ENCODE data around the gene SIRT3.

The SIRT3 gene

GRCh38 chr11:279040-279965 is 43.2 kb upstream of the SIRT3 start:
- no peak overlapping the region for H3K27ac ChIP-seq (ENCODE audit: low read depth, low read length)
- DNase-seq: no peak
- no peak overlapping the region for H3K9ac ChIP-seq (ENCODE audit: low read length)
- H3K18ac ChIP-seq (ENCODE audit: low read length): no peak overlapping the region
- no peak overlapping the region for H2AK5ac ChIP-seq (ENCODE audit: low read length)
- H3K4me2 ChIP-seq (ENCODE audit: low read length): no peak overlapping the region
- H2BK5ac ChIP-seq (ENCODE audit: low read length): no peak overlapping the region
- no peaks in the 10 kb centered on the region for H3K79me1 ChIP-seq (ENCODE audit: low read length)
- no peak overlapping the region for H3K56ac ChIP-seq (ENCODE audit: low read length)
- no peak overlapping the region for H4K5ac ChIP-seq (ENCODE audit: low read length)
- H4K8ac ChIP-seq (ENCODE audit: low read depth, low read length): no peak overlapping the region
- no CpG with 5 or more reads among the region's 97 CpGs for WGBS (ENCODE audit: extremely low coverage, insufficient coverage, low lambda C conversion rate)
- H2BK15ac ChIP-seq (replicated peaks; ENCODE audit: low read depth): no peak overlapping the region
- no peak overlapping the region for H2BK120ac ChIP-seq (ENCODE audit: low read depth, low read length)
- no peaks in the 10 kb centered on the region for H3K27me3 ChIP-seq (ENCODE audit: insufficient read depth, low read length, poor library complexity)
- no peaks in the 10 kb centered on the region for H3K36me3 ChIP-seq (ENCODE audit: control insufficient read depth, insufficient read depth, low read length)
- no peak overlapping the region for H3K4ac ChIP-seq (ENCODE audit: low read depth, low read length)
- H3K4me1 ChIP-seq (ENCODE audit: control insufficient read depth, low read depth, low read length): no peaks in the 10 kb centered on the region
- no peak overlapping the region for H3K4me3 ChIP-seq (ENCODE audit: low read length)
- H3K23ac ChIP-seq (ENCODE audit: low read length): no peak overlapping the region
- H3K79me2 ChIP-seq (ENCODE audit: control insufficient read depth, insufficient read depth, low read length): no peaks in the 10 kb centered on the region

GRCh38 chr11:278001-278951 is 42.1 kb upstream of the SIRT3 start, which contains the start of gene NLRP6:
NLRP6 (plus strand) TSS chr11:278407; CDS start chr11:278570, 163 bp downstream.
- Histone ChIP-seq H3K36me3 (ENCODE audit: control insufficient read depth, insufficient read depth, low read length) (no peaks in the 10 kb centered on the region), H3K4me1 (ENCODE audit: control insufficient read depth, low read depth, low read length) (no peaks in the 10 kb centered on the region), H2BK15ac (replicated peaks; ENCODE audit: low read depth) (no peak within 1 kb of the TSS), H3K56ac (ENCODE audit: low read length) (no peak within 1 kb of the TSS), H2AK5ac (ENCODE audit: low read length) (no peak within 1 kb of the TSS), H3K27ac (ENCODE audit: low read depth, low read length) (no peak within 1 kb of the TSS), H3K79me1 (ENCODE audit: low read length) (no peaks in the 10 kb centered on the region), H3K18ac (ENCODE audit: low read length) (no peak within 1 kb of the TSS), H3K4me2 (ENCODE audit: low read length) (no peak within 1 kb of the TSS), H3K23ac (ENCODE audit: low read length) (no peak within 1 kb of the TSS), H2BK5ac (ENCODE audit: low read length) (no peak within 1 kb of the TSS), H3K27me3 (ENCODE audit: insufficient read depth, low read length, poor library complexity) (no peaks in the 10 kb centered on the region), H3K79me2 (ENCODE audit: control insufficient read depth, insufficient read depth, low read length) (no peaks in the 10 kb centered on the region), H3K4me3 (ENCODE audit: low read length) (no peak within 1 kb of the TSS), H3K4ac (ENCODE audit: low read depth, low read length) (no peak within 1 kb of the TSS), H4K5ac (ENCODE audit: low read length) (no peak within 1 kb of the TSS), H4K8ac (ENCODE audit: low read depth, low read length) (no peak within 1 kb of the TSS), H2BK120ac (ENCODE audit: low read depth, low read length) (no peak within 1 kb of the TSS), H3K9ac (ENCODE audit: low read length) (no peak within 1 kb of the TSS)
- DNase-seq: no peak
- no CpG with 5 or more reads among the region's 21 CpGs for WGBS (ENCODE audit: extremely low coverage, insufficient coverage, low lambda C conversion rate)

DNA sequence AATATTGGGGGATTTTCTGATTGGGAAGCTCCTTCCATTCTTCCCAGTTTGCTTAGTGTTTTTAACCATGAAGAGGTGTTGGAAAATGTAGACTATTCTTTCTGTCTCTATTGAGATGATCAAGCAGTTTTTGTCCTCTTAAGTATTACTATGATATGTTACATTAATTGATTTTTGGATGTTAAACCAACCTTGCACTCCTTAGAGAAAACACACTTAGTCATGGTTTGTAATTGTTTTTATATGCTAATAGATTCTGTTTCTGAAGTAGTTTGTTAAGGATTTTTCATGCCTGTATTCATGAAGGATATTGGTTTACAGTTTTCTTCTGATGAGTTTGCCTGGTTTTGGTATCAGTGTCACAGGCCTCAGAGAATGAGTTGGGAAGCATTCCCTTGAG is 40.1 kb upstream of the SIRT3 start:
- Histone ChIP-seq H3K4me3 (ENCODE audit: low read length) (no peak overlapping the region), H3K27me3 (ENCODE audit: insufficient read depth, low read length, poor library complexity) (no peaks in the 10 kb centered on the region), H2BK120ac (ENCODE audit: low read depth, low read length) (no peak overlapping the region), H3K56ac (ENCODE audit: low read length) (no peak overlapping the region), H3K79me2 (ENCODE audit: control insufficient read depth, insufficient read depth, low read length) (no peaks in the 10 kb centered on the region), H2AK5ac (ENCODE audit: low read length) (no peak overlapping the region), H3K4me2 (ENCODE audit: low read length) (no peak overlapping the region), H3K36me3 (ENCODE audit: control insufficient read depth, insufficient read depth, low read length) (no peaks in the 10 kb centered on the region), H3K79me1 (ENCODE audit: low read length) (no peaks in the 10 kb centered on the region), H3K18ac (ENCODE audit: low read length) (no peak overlapping the region), H4K8ac (ENCODE audit: low read depth, low read length) (no peak overlapping the region), H3K4me1 (ENCODE audit: control insufficient read depth, low read depth, low read length) (no peaks in the 10 kb centered on the region), H3K27ac (ENCODE audit: low read depth, low read length) (no peak overlapping the region), H4K5ac (ENCODE audit: low read length) (no peak overlapping the region), H2BK15ac (replicated peaks; ENCODE audit: low read depth) (no peak overlapping the region), H3K9ac (ENCODE audit: low read length) (no peak overlapping the region), H2BK5ac (ENCODE audit: low read length) (no peak overlapping the region), H3K23ac (ENCODE audit: low read length) (no peak overlapping the region), H3K4ac (ENCODE audit: low read depth, low read length) (no peak overlapping the region)
- DNase-seq: no peak

GRCh38 chr11:272931-273198 is 36.7 kb upstream of the SIRT3 start:
- H3K4me3 ChIP-seq (ENCODE audit: low read length): no peak overlapping the region
- no peak overlapping the region for H2AK5ac ChIP-seq (ENCODE audit: low read length)
- no peak overlapping the region for H3K23ac ChIP-seq (ENCODE audit: low read length)
- no peak overlapping the region for H3K9ac ChIP-seq (ENCODE audit: low read length)
- no peak overlapping the region for H3K4me2 ChIP-seq (ENCODE audit: low read length)
- no peak overlapping the region for H2BK5ac ChIP-seq (ENCODE audit: low read length)
- WGBS (ENCODE audit: extremely low coverage, insufficient coverage, low lambda C conversion rate): no CpG with 5 or more reads among the region's 6 CpGs
- no peak for DNase-seq
- no peak overlapping the region for H3K18ac ChIP-seq (ENCODE audit: low read length)
- H4K5ac ChIP-seq (ENCODE audit: low read length): no peak overlapping the region
- H2BK120ac ChIP-seq (ENCODE audit: low read depth, low read length): no peak overlapping the region
- H3K79me1 ChIP-seq (ENCODE audit: low read length): no peaks in the 10 kb centered on the region
- H3K36me3 ChIP-seq (ENCODE audit: control insufficient read depth, insufficient read depth, low read length): no peaks in the 10 kb centered on the region
- no peaks in the 10 kb centered on the region for H3K4me1 ChIP-seq (ENCODE audit: control insufficient read depth, low read depth, low read length)
- H3K27ac ChIP-seq (ENCODE audit: low read depth, low read length): no peak overlapping the region
- no peak overlapping the region for H2BK15ac ChIP-seq (replicated peaks; ENCODE audit: low read depth)
- H4K8ac ChIP-seq (ENCODE audit: low read depth, low read length): no peak overlapping the region
- no peak overlapping the region for H3K4ac ChIP-seq (ENCODE audit: low read depth, low read length)
- H3K27me3 ChIP-seq (ENCODE audit: insufficient read depth, low read length, poor library complexity): no peaks in the 10 kb centered on the region
- no peak overlapping the region for H3K56ac ChIP-seq (ENCODE audit: low read length)
- no peaks in the 10 kb centered on the region for H3K79me2 ChIP-seq (ENCODE audit: control insufficient read depth, insufficient read depth, low read length)

DNA sequence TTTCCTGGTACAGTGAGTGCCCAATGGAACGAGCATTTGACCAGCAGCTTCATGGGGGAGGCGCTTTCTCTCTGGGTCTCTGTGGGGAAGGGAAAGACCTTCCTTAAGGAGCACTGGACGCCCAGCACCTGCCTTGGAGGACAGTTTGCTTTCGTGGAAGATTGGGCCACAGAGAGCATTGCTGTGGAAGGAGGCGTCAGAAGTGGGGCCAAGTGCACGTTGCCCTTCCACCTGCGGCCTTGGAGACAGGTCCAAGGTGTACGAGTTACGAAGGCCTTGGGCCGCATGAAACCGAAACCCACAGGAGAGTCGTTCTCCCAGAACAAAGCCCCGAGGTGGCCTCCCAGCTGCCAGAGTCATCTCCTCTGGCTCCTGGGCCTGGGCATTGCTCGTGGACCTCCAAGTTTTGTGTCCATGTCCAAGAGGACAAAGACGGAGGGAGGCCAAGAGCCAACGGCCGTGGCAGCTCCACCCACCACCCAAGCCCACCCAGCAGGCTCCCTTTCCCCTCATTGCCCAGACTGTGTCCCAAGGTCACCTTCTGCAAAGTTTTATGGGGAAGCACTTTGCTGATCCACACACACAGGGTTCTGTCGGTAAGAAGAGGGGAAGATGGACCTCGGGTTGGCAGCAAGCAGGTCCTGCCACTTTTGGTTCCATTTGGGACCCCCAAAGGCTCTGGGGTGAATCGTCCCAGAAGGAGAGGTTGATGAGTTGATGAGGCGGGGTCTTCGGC is 36.2 kb upstream of the SIRT3 start:
- Histone ChIP-seq H3K36me3 (ENCODE audit: control insufficient read depth, insufficient read depth, low read length) (no peaks in the 10 kb centered on the region), H3K4me1 (ENCODE audit: control insufficient read depth, low read depth, low read length) (no peaks in the 10 kb centered on the region), H3K27me3 (ENCODE audit: insufficient read depth, low read length, poor library complexity) (no peaks in the 10 kb centered on the region), H2BK15ac (replicated peaks; ENCODE audit: low read depth) (no peak overlapping the region), H3K4ac (ENCODE audit: low read depth, low read length) (no peak overlapping the region), H3K4me2 (ENCODE audit: low read length) (no peak overlapping the region), H3K9ac (ENCODE audit: low read length) (no peak overlapping the region), H4K5ac (ENCODE audit: low read length) (no peak overlapping the region), H3K79me2 (ENCODE audit: control insufficient read depth, insufficient read depth, low read length) (no peaks in the 10 kb centered on the region), H3K27ac (ENCODE audit: low read depth, low read length) (no peak overlapping the region), H3K56ac (ENCODE audit: low read length) (no peak overlapping the region), H3K79me1 (ENCODE audit: low read length) (no peaks in the 10 kb centered on the region), H2BK5ac (ENCODE audit: low read length) (no peak overlapping the region), H4K8ac (ENCODE audit: low read depth, low read length) (no peak overlapping the region), H2BK120ac (ENCODE audit: low read depth, low read length) (no peak overlapping the region), H3K18ac (ENCODE audit: low read length) (no peak overlapping the region), H3K23ac (ENCODE audit: low read length) (no peak overlapping the region), H3K4me3 (ENCODE audit: low read length) (no peak overlapping the region), H2AK5ac (ENCODE audit: low read length) (no peak overlapping the region)
- no CpG with 5 or more reads among the region's 22 CpGs for WGBS (ENCODE audit: extremely low coverage, insufficient coverage, low lambda C conversion rate)
- DNase-seq: no peak
